ENCODE results near the gene TUBA3E.

GRCh38 chr2:130150181-130151144 is 47.8 kb downstream of the TUBA3E start:
- TF ChIP-seq, protein P1, sequence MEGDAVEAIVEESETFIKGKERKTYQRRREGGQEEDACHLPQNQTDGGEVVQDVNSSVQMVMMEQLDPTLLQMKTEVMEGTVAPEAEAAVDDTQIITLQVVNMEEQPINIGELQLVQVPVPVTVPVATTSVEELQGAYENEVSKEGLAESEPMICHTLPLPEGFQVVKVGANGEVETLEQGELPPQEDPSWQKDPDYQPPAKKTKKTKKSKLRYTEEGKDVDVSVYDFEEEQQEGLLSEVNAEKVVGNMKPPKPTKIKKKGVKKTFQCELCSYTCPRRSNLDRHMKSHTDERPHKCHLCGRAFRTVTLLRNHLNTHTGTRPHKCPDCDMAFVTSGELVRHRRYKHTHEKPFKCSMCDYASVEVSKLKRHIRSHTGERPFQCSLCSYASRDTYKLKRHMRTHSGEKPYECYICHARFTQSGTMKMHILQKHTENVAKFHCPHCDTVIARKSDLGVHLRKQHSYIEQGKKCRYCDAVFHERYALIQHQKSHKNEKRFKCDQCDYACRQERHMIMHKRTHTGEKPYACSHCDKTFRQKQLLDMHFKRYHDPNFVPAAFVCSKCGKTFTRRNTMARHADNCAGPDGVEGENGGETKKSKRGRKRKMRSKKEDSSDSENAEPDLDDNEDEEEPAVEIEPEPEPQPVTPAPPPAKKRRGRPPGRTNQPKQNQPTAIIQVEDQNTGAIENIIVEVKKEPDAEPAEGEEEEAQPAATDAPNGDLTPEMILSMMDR (IDR thresholded peaks at IDR 0.05) = no peak
- TF ChIP-seq POLR2A (IDR thresholded peaks at IDR 0.05) = no peak

Measured in body of pancreas (tissue), 4 donors.